Measurements from ENCODE around the gene ZBTB9. TPM values are rescaled to one million over a fixed set of nuclear protein-coding genes. Genes with fewer than 3 reads are reported as not detected.

Gene ZBTB9
- polyA plus RNA-seq, 1 of the 3 experiments (the other 2 are of a cell fraction), result 5.7 TPM

GRCh38 chr6:33423777-33424176 is 30.6 kb upstream of the ZBTB9 start:
- no peak overlapping the region for H3K9ac ChIP-seq
- H3F3A ChIP-seq (replicated peaks; ENCODE audit: insufficient read depth), result peaks cover 16% of the 10 kb centered on the region
- TF ChIP-seq CTCF (IDR thresholded peaks at IDR 0.05) (no peak), RFX5 (IDR thresholded peaks at IDR 0.05; ENCODE audit: low read length) (no peak), MEF2A (IDR thresholded peaks at IDR 0.05; ENCODE audit: borderline replicate concordance, low read depth) (no peak), TAF1 (IDR thresholded peaks at IDR 0.05; ENCODE audit: borderline replicate concordance, low read depth, low read length) (no peak), TCF12 (IDR thresholded peaks at IDR 0.05) (no peak), ELF1 (IDR thresholded peaks at IDR 0.05) (no peak), RCOR1 (IDR thresholded peaks at IDR 0.05; ENCODE audit: low read length) (no peak), SIN3A (IDR thresholded peaks at IDR 0.05; ENCODE audit: borderline replicate concordance, low read depth, low read length) (no peak)
- TF ChIP-seq, protein P1, sequence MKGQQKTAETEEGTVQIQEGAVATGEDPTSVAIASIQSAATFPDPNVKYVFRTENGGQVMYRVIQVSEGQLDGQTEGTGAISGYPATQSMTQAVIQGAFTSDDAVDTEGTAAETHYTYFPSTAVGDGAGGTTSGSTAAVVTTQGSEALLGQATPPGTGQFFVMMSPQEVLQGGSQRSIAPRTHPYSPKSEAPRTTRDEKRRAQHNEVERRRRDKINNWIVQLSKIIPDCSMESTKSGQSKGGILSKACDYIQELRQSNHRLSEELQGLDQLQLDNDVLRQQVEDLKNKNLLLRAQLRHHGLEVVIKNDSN (IDR thresholded peaks at IDR 0.05; ENCODE audit: borderline replicate concordance, low read depth), result no peak
- TF ChIP-seq, protein P2, sequence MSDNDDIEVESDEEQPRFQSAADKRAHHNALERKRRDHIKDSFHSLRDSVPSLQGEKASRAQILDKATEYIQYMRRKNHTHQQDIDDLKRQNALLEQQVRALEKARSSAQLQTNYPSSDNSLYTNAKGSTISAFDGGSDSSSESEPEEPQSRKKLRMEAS (IDR thresholded peaks at IDR 0.05; ENCODE audit: low read depth), result no peak
- TF ChIP-seq, protein P3, sequence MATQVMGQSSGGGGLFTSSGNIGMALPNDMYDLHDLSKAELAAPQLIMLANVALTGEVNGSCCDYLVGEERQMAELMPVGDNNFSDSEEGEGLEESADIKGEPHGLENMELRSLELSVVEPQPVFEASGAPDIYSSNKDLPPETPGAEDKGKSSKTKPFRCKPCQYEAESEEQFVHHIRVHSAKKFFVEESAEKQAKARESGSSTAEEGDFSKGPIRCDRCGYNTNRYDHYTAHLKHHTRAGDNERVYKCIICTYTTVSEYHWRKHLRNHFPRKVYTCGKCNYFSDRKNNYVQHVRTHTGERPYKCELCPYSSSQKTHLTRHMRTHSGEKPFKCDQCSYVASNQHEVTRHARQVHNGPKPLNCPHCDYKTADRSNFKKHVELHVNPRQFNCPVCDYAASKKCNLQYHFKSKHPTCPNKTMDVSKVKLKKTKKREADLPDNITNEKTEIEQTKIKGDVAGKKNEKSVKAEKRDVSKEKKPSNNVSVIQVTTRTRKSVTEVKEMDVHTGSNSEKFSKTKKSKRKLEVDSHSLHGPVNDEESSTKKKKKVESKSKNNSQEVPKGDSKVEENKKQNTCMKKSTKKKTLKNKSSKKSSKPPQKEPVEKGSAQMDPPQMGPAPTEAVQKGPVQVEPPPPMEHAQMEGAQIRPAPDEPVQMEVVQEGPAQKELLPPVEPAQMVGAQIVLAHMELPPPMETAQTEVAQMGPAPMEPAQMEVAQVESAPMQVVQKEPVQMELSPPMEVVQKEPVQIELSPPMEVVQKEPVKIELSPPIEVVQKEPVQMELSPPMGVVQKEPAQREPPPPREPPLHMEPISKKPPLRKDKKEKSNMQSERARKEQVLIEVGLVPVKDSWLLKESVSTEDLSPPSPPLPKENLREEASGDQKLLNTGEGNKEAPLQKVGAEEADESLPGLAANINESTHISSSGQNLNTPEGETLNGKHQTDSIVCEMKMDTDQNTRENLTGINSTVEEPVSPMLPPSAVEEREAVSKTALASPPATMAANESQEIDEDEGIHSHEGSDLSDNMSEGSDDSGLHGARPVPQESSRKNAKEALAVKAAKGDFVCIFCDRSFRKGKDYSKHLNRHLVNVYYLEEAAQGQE (IDR thresholded peaks at IDR 0.05; ENCODE audit: low read depth, low read length), result no peak
- peaks cover 22 to 40% of the 10 kb centered on the region in 2 experiments for H3K4me1 ChIP-seq (ENCODE audit: control insufficient read depth in 1 of 2, insufficient read depth in 2 of 2, low read depth in 1 of 2, low read length in 1 of 2)
- WGBS (ENCODE audit: low lambda C conversion rate), result 92% methylated on average over 2 of the region's 2 CpGs
- no peak overlapping the region for H2AFZ ChIP-seq (ENCODE audit: low read depth)
- DNase-seq, result no peak
- no peak overlapping the region for H3K4me2 ChIP-seq
- H3K9me3 ChIP-seq, result no peaks in the 10 kb centered on the region
- no peaks in the 10 kb centered on the region for H3K36me3 ChIP-seq (replicated peaks in 1 of 2; ENCODE audit: control insufficient read depth in 1 of 2, insufficient read depth in 2 of 2, low read length in 1 of 2)
- H3K4me3 ChIP-seq (ENCODE audit: low read depth in 2 of 2, low read length in 1 of 2), result no peak overlapping the region
- peaks cover 13% of the 10 kb centered on the region for H3K79me2 ChIP-seq (ENCODE audit: insufficient read depth)
- ChIA-PET CTCF (interaction anchor here (0.9 kb wide), 2 partner anchors 10 to 18 kb away, joined by 3 read pairs; no protein-coding TSS in a partner anchor), POLR2A (no interaction called here)
- no peak overlapping the region for H3K27ac ChIP-seq (ENCODE audit: low read depth in 2 of 2, low read length in 1 of 2)
- no peaks in the 10 kb centered on the region; the same call in 1 of the 2 replicates for H4K20me1 ChIP-seq (ENCODE audit: insufficient read depth)
- H3K9me2 ChIP-seq, result no peaks in the 10 kb centered on the region
- no peaks in the 10 kb centered on the region for H3K27me3 ChIP-seq (ENCODE audit: insufficient read depth)
